KMS-11 (cell line): Measurements from ENCODE around the gene OR8G1.

ENCODE experiments used
- H2AFZ ChIP-seq: fragments of 200-600 bp; sonication (generic); 2 replicates; pipeline ENCODE4 v1.6.1; 2016; ENCODE audit warnings: antibody characterized with exemption, mixed run types, low read depth
- H3K27ac ChIP-seq: fragments of 200-600 bp; sonication (generic); 2 replicates; pipeline ENCODE4 v1.6.1; 2016; ENCODE audit warnings: mild to moderate bottlenecking, mixed run types
- H3K27me3 ChIP-seq: fragments of 200-600 bp; sonication (generic); 2 replicates; pipeline ENCODE4 v1.6.1; 2017; ENCODE audit warnings: mild to moderate bottlenecking, low read depth, mixed run types, moderate library complexity; ENCODE audit not compliant: insufficient read depth
- H3K36me3 ChIP-seq: fragments of 200-600 bp; sonication (generic); 2 replicates; pipeline ENCODE4 v1.6.1; 2017; ENCODE audit warnings: mild to moderate bottlenecking, mixed run types; ENCODE audit not compliant: insufficient read depth
- H3K4me1 ChIP-seq: fragments of 200-600 bp; sonication (generic); 2 replicates; pipeline ENCODE4 v1.6.1; 2016; ENCODE audit warnings: mild to moderate bottlenecking, low read depth, mixed run types; ENCODE audit not compliant: poor library complexity, severe bottlenecking
- H3K4me2 ChIP-seq: fragments of 200-600 bp; sonication (generic); 2 replicates; pipeline ENCODE4 v1.7.0; 2016; ENCODE audit warnings: mild to moderate bottlenecking, mixed run types
- H3K4me3 ChIP-seq: fragments of 200-600 bp; sonication (generic); IDR thresholded peaks from 2 replicates; pipeline ENCODE4 v1.6.1; 2017; ENCODE audit warnings: low read depth, low read length, mixed read lengths; ENCODE audit not compliant: insufficient read depth
- H3K79me2 ChIP-seq: fragments of 200-600 bp; sonication (generic); 2 replicates; pipeline ENCODE4 v1.6.1; 2016; ENCODE audit warnings: low read depth, mixed run types; ENCODE audit not compliant: insufficient read depth
- H3K9ac ChIP-seq: fragments of 200-600 bp; sonication (generic); 2 replicates; pipeline ENCODE4 v1.6.1; 2016; ENCODE audit warnings: mild to moderate bottlenecking, mixed run types
- H4K20me1 ChIP-seq: fragments of 200-600 bp; sonication (generic); 2 replicates; pipeline ENCODE4 v1.6.1; 2016; ENCODE audit warnings: mild to moderate bottlenecking, mixed run types; ENCODE audit not compliant: insufficient read depth
- TF ChIP-seq, protein P1 (sequence below): fragments of 200-600 bp; sonication (generic); conservative IDR thresholded peaks from 2 replicates; pipeline ENCODE4 v1.6.1; 2017; ENCODE audit warnings: low read depth, mild to moderate bottlenecking, antibody characterized with exemption, low read length, moderate library complexity, mixed read lengths

OR8G1 gene

DNA sequence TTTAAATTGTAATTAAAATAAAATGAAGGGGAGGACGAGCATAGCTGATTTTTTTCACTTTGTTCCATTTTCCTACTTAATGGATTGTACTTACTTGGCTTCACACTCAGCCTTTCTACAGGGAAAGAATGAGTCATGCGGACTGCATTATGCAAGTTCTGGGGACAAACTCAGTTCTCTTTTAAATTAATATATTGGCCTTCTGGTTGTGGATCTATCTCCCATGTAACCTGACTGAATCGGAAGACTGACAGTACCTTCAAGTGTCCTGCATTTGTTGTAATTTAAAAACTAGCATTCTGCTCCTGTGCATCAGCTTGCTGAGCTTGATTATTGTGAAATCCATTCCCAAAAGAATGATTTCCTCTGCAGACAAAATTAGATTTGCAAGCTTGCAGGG lies 60.7 kb downstream of the OR8G1 start:
- Histone ChIP-seq H3K36me3 (no peaks in the 10 kb centered on the region), H4K20me1 (no peaks in the 10 kb centered on the region), H3K27me3 (no peaks in the 10 kb centered on the region), H3K4me1 (no peaks in the 10 kb centered on the region), H3K79me2 (no peaks in the 10 kb centered on the region), H3K4me2 (no peak overlapping the region), H3K4me3 (no peak overlapping the region), H3K27ac (no peak overlapping the region), H3K9ac (no peak overlapping the region), H2AFZ (no peak overlapping the region)
- TF ChIP-seq, protein P1, sequence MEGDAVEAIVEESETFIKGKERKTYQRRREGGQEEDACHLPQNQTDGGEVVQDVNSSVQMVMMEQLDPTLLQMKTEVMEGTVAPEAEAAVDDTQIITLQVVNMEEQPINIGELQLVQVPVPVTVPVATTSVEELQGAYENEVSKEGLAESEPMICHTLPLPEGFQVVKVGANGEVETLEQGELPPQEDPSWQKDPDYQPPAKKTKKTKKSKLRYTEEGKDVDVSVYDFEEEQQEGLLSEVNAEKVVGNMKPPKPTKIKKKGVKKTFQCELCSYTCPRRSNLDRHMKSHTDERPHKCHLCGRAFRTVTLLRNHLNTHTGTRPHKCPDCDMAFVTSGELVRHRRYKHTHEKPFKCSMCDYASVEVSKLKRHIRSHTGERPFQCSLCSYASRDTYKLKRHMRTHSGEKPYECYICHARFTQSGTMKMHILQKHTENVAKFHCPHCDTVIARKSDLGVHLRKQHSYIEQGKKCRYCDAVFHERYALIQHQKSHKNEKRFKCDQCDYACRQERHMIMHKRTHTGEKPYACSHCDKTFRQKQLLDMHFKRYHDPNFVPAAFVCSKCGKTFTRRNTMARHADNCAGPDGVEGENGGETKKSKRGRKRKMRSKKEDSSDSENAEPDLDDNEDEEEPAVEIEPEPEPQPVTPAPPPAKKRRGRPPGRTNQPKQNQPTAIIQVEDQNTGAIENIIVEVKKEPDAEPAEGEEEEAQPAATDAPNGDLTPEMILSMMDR, result no peak

DNA sequence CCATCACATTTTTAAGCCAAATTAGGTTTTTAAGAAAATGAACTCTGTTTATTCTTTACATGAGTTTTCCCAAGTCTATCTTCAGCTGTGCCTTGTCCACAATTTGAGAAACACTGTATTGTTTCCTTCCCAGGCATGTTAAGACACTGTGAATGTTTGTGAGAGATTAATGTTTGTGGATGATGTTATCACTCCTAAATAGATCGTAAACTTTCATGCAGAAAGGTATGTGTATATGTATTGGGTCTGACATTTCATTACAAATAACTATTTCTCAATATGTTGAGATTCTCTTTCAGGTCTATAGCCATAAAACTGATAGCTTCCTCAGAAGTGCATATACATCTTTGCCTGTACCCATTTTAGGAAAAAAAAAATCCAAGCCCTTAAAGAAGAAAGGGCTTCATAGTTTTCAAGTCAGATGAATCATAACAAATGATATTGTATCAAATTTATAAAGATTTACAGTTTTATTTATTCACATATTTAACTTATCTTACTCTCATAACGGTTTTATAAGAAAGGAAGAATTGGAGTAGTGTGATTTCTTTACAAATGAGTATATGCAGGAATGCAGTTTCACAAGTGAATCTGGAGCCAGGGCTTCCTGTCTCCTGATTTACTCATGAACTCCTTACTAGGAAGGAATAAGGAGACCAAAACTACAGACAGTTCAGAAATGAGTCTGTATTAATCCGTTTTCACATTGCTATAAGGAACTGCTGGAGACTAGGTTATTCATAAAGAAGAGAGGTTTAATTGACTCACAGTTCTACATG lies 61.6 kb downstream of the OR8G1 start:
- no peaks in the 10 kb centered on the region for H3K4me1 ChIP-seq
- TF ChIP-seq, protein P1, result no peak
- H3K4me2 ChIP-seq, result no peak overlapping the region
- H2AFZ ChIP-seq, result no peak overlapping the region
- H3K9ac ChIP-seq, result no peak overlapping the region
- no peaks in the 10 kb centered on the region for H3K79me2 ChIP-seq
- H3K27me3 ChIP-seq, result no peaks in the 10 kb centered on the region
- H3K4me3 ChIP-seq, result no peak overlapping the region
- H4K20me1 ChIP-seq, result no peaks in the 10 kb centered on the region
- no peaks in the 10 kb centered on the region for H3K36me3 ChIP-seq
- no peak overlapping the region for H3K27ac ChIP-seq
